Measurements from ENCODE around the gene LRCH4.

The LRCH4 gene

GRCh38 chr7:100582041-100582579 is 3.8 kb downstream of the LRCH4 start:
- DNase-seq (ENCODE audit: low read depth in 2 of 2): no peak

GRCh38 chr7:100580466-100581283 is 5.3 kb downstream of the LRCH4 start:
- no peak for DNase-seq (ENCODE audit: low read depth in 2 of 2)

GRCh38 chr7:100578246-100579183 is 7.4 kb downstream of the LRCH4 start:
- no peak for DNase-seq (ENCODE audit: low read depth in 2 of 2)

GRCh38 chr7:100577507-100577906 is 8.4 kb downstream of the LRCH4 start:
- DNase-seq (ENCODE audit: low read depth in 2 of 2): no peak

GRCh38 chr7:100577103-100577502 is 8.8 kb downstream of the LRCH4 start:
- DNase-seq (ENCODE audit: low read depth in 2 of 2): no peak

- no peak for DNase-seq (ENCODE audit: low read depth in 2 of 2)
Measured at GRCh38 chr7:100576384-100576993, 9.4 kb downstream of the LRCH4 start.

- DNase-seq (ENCODE audit: low read depth in 2 of 2): no peak
Measured at GRCh38 chr7:100575746-100576383, 10.1 kb downstream of the LRCH4 start.

GRCh38 chr7:100575206-100575631 is 10.7 kb downstream of the LRCH4 start:
- DNase-seq (ENCODE audit: low read depth in 2 of 2): no peak

GRCh38 chr7:100574362-100575205 is 11.3 kb downstream of the LRCH4 start:
- DNase-seq (ENCODE audit: low read depth in 2 of 2): no peak

GRCh38 chr7:100573691-100574361 is 12.1 kb downstream of the LRCH4 start, which contains the start of gene SAP25:
TSS of gene SAP25 (minus strand) at chr7:100573900. CDS start at chr7:100573742, 158 bp downstream.
- DNase-seq (ENCODE audit: low read depth in 2 of 2): no peak

- no peak for DNase-seq (ENCODE audit: low read depth in 2 of 2)
Measured at GRCh38 chr7:100572949-100573675, 12.8 kb downstream of the LRCH4 start.

GRCh38 chr7:100572281-100572948 is 13.5 kb downstream of the LRCH4 start:
- no peak for DNase-seq (ENCODE audit: low read depth in 2 of 2)

- DNase-seq (ENCODE audit: low read depth in 2 of 2): no peak
Measured at GRCh38 chr7:100571829-100572116, 14.2 kb downstream of the LRCH4 start.

- no peak for DNase-seq (ENCODE audit: low read depth in 2 of 2)
Measured at GRCh38 chr7:100570954-100571828, 14.7 kb downstream of the LRCH4 start.

- no peak for DNase-seq (ENCODE audit: low read depth in 2 of 2)
Measured at GRCh38 chr7:100568896-100569844, 16.8 kb downstream of the LRCH4 start.

- DNase-seq (ENCODE audit: low read depth in 2 of 2): no peak
Measured at GRCh38 chr7:100568176-100568895, 17.6 kb downstream of the LRCH4 start.

Data from activated CD4-positive, alpha-beta T cell treated with anti-CD3 and anti-CD28 coated beads for 24 hours (primary cell).